ENCODE measurements around the gene TMCC1.

TMCC1 gene

GRCh38 chr3:129673897-129674797, 219.4 kb downstream of the TMCC1 start:
- DNase-seq, result no peak

GRCh38 chr3:129673012-129673411, 220.5 kb downstream of the TMCC1 start:
- DNase-seq, result no peak

- DNase-seq, result no peak
These were observed 221.1 kb downstream of the TMCC1 start for GRCh38 chr3:129672412-129672811.

- DNase-seq, result no peak
These were observed 228.3 kb downstream of the TMCC1 start for GRCh38 chr3:129665024-129665768.

- no peak for DNase-seq
These were observed 229.4 kb downstream of the TMCC1 start for GRCh38 chr3:129663930-129664646.

- no peak for DNase-seq
These were observed 230.5 kb downstream of the TMCC1 start for GRCh38 chr3:129663045-129663446.

- no peak for DNase-seq
These were observed 231.3 kb downstream of the TMCC1 start for GRCh38 chr3:129662191-129662608.

- DNase-seq, result no peak
These were observed 231.7 kb downstream of the TMCC1 start for GRCh38 chr3:129661766-129662165.

GRCh38 chr3:129658110-129658843, 235.2 kb downstream of the TMCC1 start:
- DNase-seq, result no peak

GRCh38 chr3:129657261-129658046, 236.1 kb downstream of the TMCC1 start:
- no peak for DNase-seq

GRCh38 chr3:129656659-129657247, 236.8 kb downstream of the TMCC1 start:
- DNase-seq, result no peak

- no peak for DNase-seq
These were observed 238.2 kb downstream of the TMCC1 start for GRCh38 chr3:129655291-129655700.

- DNase-seq, result no peak
These were observed 239.4 kb downstream of the TMCC1 start for GRCh38 chr3:129654131-129654530.

- no peak for DNase-seq
These were observed 240.5 kb downstream of the TMCC1 start for GRCh38 chr3:129653019-129653418.

GRCh38 chr3:129651435-129652202, 241.9 kb downstream of the TMCC1 start:
- DNase-seq, result no peak

- DNase-seq, result peak in 4 of 6 experiments; percentile 9 to 50 (median 35)
These were observed 243.1 kb downstream of the TMCC1 start for GRCh38 chr3:129650256-129650872.

GRCh38 chr3:129648391-129648790, 245.1 kb downstream of the TMCC1 start:
- DNase-seq, result no peak

GRCh38 chr3:129645286-129645685, 248.2 kb downstream of the TMCC1 start:
- DNase-seq, result no peak

GRCh38 chr3:129644836-129645235, 248.7 kb downstream of the TMCC1 start:
- no peak for DNase-seq
